ENCODE measurements around the gene ARF5.
A peak's percentile ranks its signal among the peaks of the same experiment; 100 is the strongest.

Gene ARF5

GRCh38 chr7:127589896-127590295, 1.7 kb downstream of the ARF5 start:
- no peak for DNase-seq

GRCh38 chr7:127591189-127591588, 3.0 kb downstream of the ARF5 start:
- DNase-seq, result no peak

GRCh38 chr7:127591591-127591990, 3.4 kb downstream of the ARF5 start:
- DNase-seq, result no peak

GRCh38 chr7:127592550-127592949, 4.3 kb downstream of the ARF5 start:
- DNase-seq, result no peak

GRCh38 chr7:127594490-127594889, 6.3 kb downstream of the ARF5 start:
- no peak for DNase-seq

GRCh38 chr7:127595737-127596136, 7.5 kb downstream of the ARF5 start:
- DNase-seq, result no peak

GRCh38 chr7:127598318-127598717, 10.1 kb downstream of the ARF5 start:
- no peak for DNase-seq

GRCh38 chr7:127600885-127601284, 12.7 kb downstream of the ARF5 start:
- DNase-seq, result no peak

- DNase-seq, result no peak
These were observed 20.2 kb downstream of the ARF5 start for GRCh38 chr7:127608446-127608845.

GRCh38 chr7:127609297-127609696, 21.1 kb downstream of the ARF5 start:
- DNase-seq, result no peak

GRCh38 chr7:127612263-127612662, 24.1 kb downstream of the ARF5 start:
- DNase-seq, result no peak

- DNase-seq, result no peak
These were observed 28.5 kb downstream of the ARF5 start for GRCh38 chr7:127616724-127617123.

- DNase-seq, result no peak
These were observed 29.8 kb downstream of the ARF5 start, which contains the start of gene PAX4 for GRCh38 chr7:127618042-127618441. Gene PAX4 (minus strand): TSS chr7:127618142. CDS start chr7:127615928, 2,214 bp downstream.

GRCh38 chr7:127618775-127619174, 30.6 kb downstream of the ARF5 start:
- no peak for DNase-seq

GRCh38 chr7:127619681-127620405, 31.6 kb downstream of the ARF5 start:
- peak; percentile 78 for DNase-seq

- DNase-seq, result no peak
These were observed 32.4 kb downstream of the ARF5 start for GRCh38 chr7:127620406-127621233.

GRCh38 chr7:127625331-127625730, 37.1 kb downstream of the ARF5 start:
- DNase-seq, result no peak

- no peak for DNase-seq
These were observed 40.2 kb downstream of the ARF5 start for GRCh38 chr7:127628445-127628844.

- no peak for DNase-seq
These were observed 41.1 kb downstream of the ARF5 start for GRCh38 chr7:127629268-127629854.

- DNase-seq, result no peak
These were observed 44.2 kb downstream of the ARF5 start for GRCh38 chr7:127632276-127632910.

GRCh38 chr7:127635659-127636285, 47.6 kb downstream of the ARF5 start:
- no peak for DNase-seq

GRCh38 chr7:127638197-127638596, 50.0 kb downstream of the ARF5 start:
- DNase-seq, result no peak

All from DMS 273 treated with DMSO at 0.1 percent for 48 hours (cell line).